GM21737 (cell line): ENCODE data around the gene NFKBIB.

Experiments
- ATAC-seq: cut with Tn5 transposase; IDR thresholded peaks from one replicate; pipeline ENCODE4 v1.9.1; 2021; ENCODE audit warnings: mild to moderate bottlenecking, moderate library complexity; ENCODE audit not compliant: unreplicated experiment

The NFKBIB gene

GRCh38 chr19:38952395-38953165 is 52.8 kb downstream of the NFKBIB start:
- no peak for ATAC-seq

DNA sequence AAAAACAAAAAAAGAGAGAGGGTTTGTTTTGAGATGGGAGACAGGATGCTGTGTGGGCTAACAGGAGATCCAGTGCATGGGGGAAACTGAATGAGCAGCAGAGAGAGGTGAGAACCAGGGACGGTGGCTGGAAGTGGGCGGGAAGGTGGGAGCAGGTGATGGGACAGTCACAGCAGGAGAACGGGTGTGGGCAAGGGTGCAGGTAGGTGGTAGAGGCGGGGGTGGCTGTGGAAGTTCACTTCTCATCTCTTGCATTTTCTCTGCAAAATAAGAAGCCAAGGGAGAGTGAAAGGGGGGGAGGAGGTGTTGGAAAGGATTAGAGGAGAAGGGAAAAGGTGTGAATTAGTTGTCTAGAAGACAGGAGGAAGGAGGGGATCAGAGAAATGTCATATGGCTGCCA is 53.9 kb downstream of the NFKBIB start:
- no peak for ATAC-seq

- ATAC-seq: no peak
Observed at GRCh38 chr19:38956264-38956663, 56.5 kb downstream of the NFKBIB start.

DNA sequence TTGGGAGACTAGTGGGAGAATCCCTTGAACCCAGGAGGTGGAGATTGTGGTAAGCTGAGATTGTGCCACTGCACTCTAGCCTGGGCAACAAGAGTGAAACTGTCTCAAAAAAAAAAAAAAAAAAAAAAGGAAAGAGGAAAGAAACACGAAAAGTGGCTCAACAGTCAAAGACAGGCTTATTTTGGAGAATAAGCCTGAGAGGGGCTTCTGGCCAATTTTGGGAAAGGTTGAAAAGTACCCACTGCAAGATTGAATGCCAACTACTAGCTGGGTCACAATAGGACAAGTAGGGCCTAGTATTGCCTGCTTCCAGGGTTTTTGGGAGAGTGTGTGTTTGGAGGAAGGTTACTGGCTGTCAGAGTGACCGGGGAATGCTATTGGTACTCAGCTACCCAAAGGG is 58.5 kb downstream of the NFKBIB start:
- no peak for ATAC-seq
